Smooth muscle cell (in vitro differentiated cells): Measurements from ENCODE around the gene MAP4K2. TPM values are rescaled to one million over a fixed set of nuclear protein-coding genes. Genes with fewer than 3 reads are reported as not detected.

ENCODE experiments used
- DNase-seq: peaks from one replicate; lab custom pipeline; 2025; ENCODE audit not compliant: unreplicated experiment; lab: John Stamatoyannopoulos, UW
- H2AFZ ChIP-seq: fragments of 200-600 bp; sonication (generic); 2 replicates; pipeline ENCODE4 v1.6.0; 2016; ENCODE audit warnings: antibody characterized with exemption, low read depth, mild to moderate bottlenecking
- H3F3A ChIP-seq: fragments of 200-600 bp; sonication (generic); 2 replicates; pipeline ENCODE4 v1.6.0; 2017; ENCODE audit warnings: antibody characterized with exemption, low read depth
- H3K27ac ChIP-seq: fragments of 200-600 bp; sonication (generic); 2 replicates; pipeline ENCODE4 v1.5.1; 2016; ENCODE audit warnings: low read depth, mild to moderate bottlenecking
- H3K27me3 ChIP-seq: fragments of 200-600 bp; sonication (generic); 2 replicates; pipeline ENCODE4 v1.6.1; 2016; ENCODE audit warnings: low read depth, mild to moderate bottlenecking
- H3K36me3 ChIP-seq: fragments of 200-600 bp; sonication (generic); 2 replicates; pipeline ENCODE4 v1.5.1; 2016; ENCODE audit warnings: low read depth
- H3K4me1 ChIP-seq: fragments of 200-600 bp; sonication (generic); 2 replicates; pipeline ENCODE4 v1.5.1; 2016; ENCODE audit warnings: low read depth
- H3K4me2 ChIP-seq: fragments of 200-600 bp; sonication (generic); 2 replicates; pipeline ENCODE4 v1.6.0; 2016; ENCODE audit warnings: mild to moderate bottlenecking
- H3K4me3 ChIP-seq: fragments of 200-600 bp; sonication (generic); 2 replicates; pipeline ENCODE4 v1.5.1; 2016; ENCODE audit warnings: mild to moderate bottlenecking
- H3K79me2 ChIP-seq: fragments of 200-600 bp; sonication (generic); 2 replicates; pipeline ENCODE4 v1.6.0; 2016; ENCODE audit warnings: low read depth, mild to moderate bottlenecking
- H3K9ac ChIP-seq: fragments of 200-600 bp; sonication (generic); 2 replicates; pipeline ENCODE4 v1.6.0; 2016; ENCODE audit warnings: low read depth
- H3K9me3 ChIP-seq: fragments of 200-600 bp; sonication (generic); replicated peaks from 2 replicates; pipeline ENCODE4 v1.5.1; 2016; ENCODE audit warnings: low read depth
- H4K20me1 ChIP-seq: fragments of 200-600 bp; sonication (generic); 2 replicates; pipeline ENCODE4 v1.6.0; 2016; ENCODE audit warnings: low read depth
- CTCF ChIP-seq: fragments of 200-600 bp; sonication (generic); IDR thresholded peaks from 2 replicates; pipeline ENCODE4 v1.5.1; 2017; ENCODE audit warnings: borderline replicate concordance, mild to moderate bottlenecking, antibody characterized with exemption; ENCODE audit not compliant: insufficient read depth, poor library complexity, severe bottlenecking
- WGBS: methylation state at CpG from one replicate; pipeline ENCODE4 v1.1.7; 2016; ENCODE audit warnings: low lambda C conversion rate; 5-methylcytosine and 5-hydroxymethylcytosine counted together
- polyA plus RNA-seq: library from polyadenylated mRNA; unstranded; fragments of >200 nt; fragmentation: Nextera tagmentation; extraction: Ambion mirVana; gene quantifications from 2 replicates; pipeline ENCODE4 v1.2.1, GENCODE V29; 2016
- total RNA-seq: library from RNA; depleted of rRNA; stranded (reverse); fragments of >200 nt; gene quantifications from 2 replicates; pipeline ENCODE4 v1.2.3, GENCODE V29; 2014

The MAP4K2 gene
- total and polyA plus RNA-seq, 2 experiments from 2014 or later: 23.6 to 28.9 TPM

GRCh38 chr11:64771861-64772260, 31.2 kb downstream of the MAP4K2 start:
- no peak for DNase-seq
- peaks cover 68% of the 10 kb centered on the region for H3F3A ChIP-seq
- H2AFZ ChIP-seq: no peak overlapping the region
- 94% methylated on average over 2 of the region's 2 CpGs for WGBS
- no peak overlapping the region for H3K9ac ChIP-seq
- peaks cover 70% of the 10 kb centered on the region for H3K79me2 ChIP-seq
- no peak overlapping the region for H3K27ac ChIP-seq
- no peaks in the 10 kb centered on the region for H3K9me3 ChIP-seq
- no peak overlapping the region for H3K4me2 ChIP-seq
- peaks cover 100% of the 10 kb centered on the region for H4K20me1 ChIP-seq
- peaks cover 13% of the 10 kb centered on the region for H3K4me1 ChIP-seq
- no peak for TF ChIP-seq CTCF
- H3K27me3 ChIP-seq: no peaks in the 10 kb centered on the region
- peaks cover 43% of the 10 kb centered on the region for H3K36me3 ChIP-seq
- no peak overlapping the region for H3K4me3 ChIP-seq

- H3K4me3 ChIP-seq: no peak overlapping the region
- peaks cover 29% of the 10 kb centered on the region for H3K36me3 ChIP-seq
- H2AFZ ChIP-seq: no peak overlapping the region
- no peaks in the 10 kb centered on the region for H3K27me3 ChIP-seq
- H4K20me1 ChIP-seq: peaks cover 100% of the 10 kb centered on the region
- no peak overlapping the region for H3K9ac ChIP-seq
- no peak overlapping the region for H3K4me2 ChIP-seq
- peaks cover 53% of the 10 kb centered on the region for H3K79me2 ChIP-seq
- no peak for DNase-seq
- H3K9me3 ChIP-seq: no peaks in the 10 kb centered on the region
- 97% methylated on average over 12 of the region's 12 CpGs for WGBS
- H3F3A ChIP-seq: peaks cover 68% of the 10 kb centered on the region
- H3K4me1 ChIP-seq: no peaks in the 10 kb centered on the region
- TF ChIP-seq CTCF: no peak
- no peak overlapping the region for H3K27ac ChIP-seq
Measured at GRCh38 chr11:64770120-64770519, 32.9 kb downstream of the MAP4K2 start.

- DNase-seq: no peak
- Histone ChIP-seq H3K36me3 (peaks cover 26% of the 10 kb centered on the region), H2AFZ (no peak overlapping the region), H3K4me3 (no peak overlapping the region), H3K4me2 (no peak overlapping the region), H4K20me1 (peaks cover 100% of the 10 kb centered on the region), H3K79me2 (peaks cover 50% of the 10 kb centered on the region), H3K4me1 (peaks cover 6% of the 10 kb centered on the region), H3K27ac (no peak overlapping the region), H3F3A (peaks cover 69% of the 10 kb centered on the region), H3K27me3 (no peaks in the 10 kb centered on the region), H3K9ac (no peak overlapping the region), H3K9me3 (no peaks in the 10 kb centered on the region)
- WGBS: 99% methylated on average over 6 of the region's 6 CpGs
- TF ChIP-seq CTCF: no peak
Measured at GRCh38 chr11:64769283-64769682, 33.7 kb downstream of the MAP4K2 start.

- H3K27me3 ChIP-seq: no peaks in the 10 kb centered on the region
- DNase-seq: no peak
- peaks cover 74% of the 10 kb centered on the region for H3F3A ChIP-seq
- WGBS: 96% methylated on average over 6 of the region's 6 CpGs
- H3K27ac ChIP-seq: no peak overlapping the region
- H3K79me2 ChIP-seq: peaks cover 41% of the 10 kb centered on the region
- no peaks in the 10 kb centered on the region for H3K9me3 ChIP-seq
- H3K4me2 ChIP-seq: no peak overlapping the region
- no peak overlapping the region for H3K9ac ChIP-seq
- peaks cover 26% of the 10 kb centered on the region for H3K36me3 ChIP-seq
- peaks cover 15% of the 10 kb centered on the region for H3K4me1 ChIP-seq
- H2AFZ ChIP-seq: no peak overlapping the region
- peaks cover 100% of the 10 kb centered on the region for H4K20me1 ChIP-seq
- TF ChIP-seq CTCF: no peak
- no peak overlapping the region for H3K4me3 ChIP-seq
Measured at GRCh38 chr11:64768300-64768694, 34.7 kb downstream of the MAP4K2 start.
